Gastroesophageal sphincter (tissue), 4 donors: Measurements from ENCODE around the gene ABHD14A. TPM values are rescaled to one million over a fixed set of nuclear protein-coding genes. Genes with fewer than 3 reads are reported as not detected.

ENCODE experiments used
- ATAC-seq: fragments of 150-250 bp; one replicate; pipeline ENCODE4 v1.9.1; 2016; ENCODE audit warnings: mild to moderate bottlenecking, moderate library complexity
- H3K27ac ChIP-seq, 4 donors: fragments of 200-600 bp; sonication (generic) in 3 of 4; 1 replicate in 3 of 4; 2 replicates in 1 of 4; pipeline ENCODE4 v1.5.1; 2016 to 2019
- H3K27me3 ChIP-seq: fragments of 200-600 bp; sonication (generic); one replicate; pipeline ENCODE4 v1.5.1; 2019
- H3K36me3 ChIP-seq, 2 donors: fragments of 200-600 bp; sonication (generic); one replicate each; pipeline ENCODE4 v1.5.1; 2019; ENCODE audit warnings: control low read depth in 1 of 2
- H3K4me1 ChIP-seq, 3 donors: fragments of 200-600 bp; sonication (generic); 1 replicate in 2 of 3; 2 replicates in 1 of 3; pipeline ENCODE4 v1.5.1; 2016 to 2019; ENCODE audit warnings: control low read depth in 2 of 3
- H3K4me3 ChIP-seq, 2 donors: fragments of 200-600 bp; sonication (generic); one replicate each; pipeline ENCODE4 v1.5.1; 2019; ENCODE audit warnings: mild to moderate bottlenecking in 1 of 2, moderate library complexity in 1 of 2
- H3K9me3 ChIP-seq, 3 donors: fragments of 200-600 bp; sonication (generic); one replicate each; pipeline ENCODE4 v1.5.1; 2017 to 2019; ENCODE audit warnings: control low read depth in 2 of 3
- CTCF ChIP-seq, 4 experiments: fragments of 200-600 bp in 2 of 4; fragments of 450-650 bp in 2 of 4; sonication (generic) in 1 of 4; IDR thresholded peaks; one replicate each; pipeline ENCODE4 v1.5.1; 2017 to 2019; ENCODE audit warnings: antibody characterized with exemption in 4 of 4, mild to moderate bottlenecking in 2 of 4, moderate library complexity in 2 of 4
- EP300 ChIP-seq: sonication (generic); formaldehyde crosslinking; IDR thresholded peaks from one replicate; pipeline ENCODE4 v1.6.1; 2017; ENCODE audit warnings: antibody characterized with exemption, mild to moderate bottlenecking
- POLR2A ChIP-seq, 2 donors: fragments of 450-650 bp; IDR thresholded peaks; one replicate each; pipeline ENCODE4 v1.6.1; 2017; ENCODE audit warnings: antibody characterized with exemption in 2 of 2, mild to moderate bottlenecking in 2 of 2, moderate library complexity in 1 of 2
- POLR2AphosphoS5 ChIP-seq: sonication (generic); formaldehyde crosslinking; IDR thresholded peaks from one replicate; pipeline ENCODE4 v1.6.1; 2017; ENCODE audit warnings: antibody characterized with exemption
- WGBS, 2 donors: methylation state at CpG; one replicate each; pipeline ENCODE4 v1.1.5; 2018; ENCODE audit warnings: low coverage in 1 of 2; 5-methylcytosine and 5-hydroxymethylcytosine counted together
- total RNA-seq, 4 donors: library from RNA; depleted of rRNA; stranded (reverse); fragments of >200 nt; gene quantifications; one replicate each; pipeline ENCODE4 v1.1.0, GENCODE V29; 2016

The ABHD14A gene
- total RNA-seq, 4 donors from 2014 or later, result 12.6 to 20.2 (median 13.8) TPM

GRCh38 chr3:51968883-51969678, 5.8 kb upstream of the ABHD14A start:
- no peaks in the 10 kb centered on the region for H3K9me3 ChIP-seq
- ATAC-seq, result no peak
- peak overlapping the region in 2 of 4 donors; percentile 96 to 98 for H3K27ac ChIP-seq
- no peaks in the 10 kb centered on the region for H3K27me3 ChIP-seq
- TF ChIP-seq POLR2A (IDR thresholded peaks at IDR 0.05), result no peak
- no peak for TF ChIP-seq CTCF (IDR thresholded peaks at IDR 0.05)
- no peak for TF ChIP-seq EP300
- TF ChIP-seq POLR2AphosphoS5, result no peak
- H3K4me3 ChIP-seq, result no peak overlapping the region
- H3K36me3 ChIP-seq, result peaks cover 0 to 11% of the 10 kb centered on the region in 2 donors
- peaks cover 0 to 68% (median 35%) of the 10 kb centered on the region in 3 donors for H3K4me1 ChIP-seq
- WGBS, 2 donors, result 50 to 90% methylated on average over 1 to 3 of the region's 6 CpGs

- no peak for ATAC-seq
- peaks cover 0 to 68% (median 38%) of the 10 kb centered on the region in 3 donors for H3K4me1 ChIP-seq
- no peaks in the 10 kb centered on the region for H3K9me3 ChIP-seq
- H3K27me3 ChIP-seq, result no peaks in the 10 kb centered on the region
- H3K27ac ChIP-seq, result peak overlapping the region in 1 of 4 donors; percentile 9
- TF ChIP-seq EP300 (no peak), POLR2AphosphoS5 (no peak), POLR2A (IDR thresholded peaks at IDR 0.05) (no peak), CTCF (IDR thresholded peaks at IDR 0.05) (no peak)
- peaks cover 0 to 11% of the 10 kb centered on the region in 2 donors for H3K36me3 ChIP-seq
- H3K4me3 ChIP-seq, result no peak overlapping the region
- WGBS, 2 donors, result no CpG with 5 or more reads among the region's 4 CpGs
Measured at GRCh38 chr3:51969841-51970240, 5.0 kb upstream of the ABHD14A start.

- no peaks in the 10 kb centered on the region for H3K27me3 ChIP-seq
- 72 to 100% methylated on average over 1 to 2 of the region's 6 CpGs for WGBS, 2 donors
- H3K36me3 ChIP-seq, result peaks cover 0 to 11% of the 10 kb centered on the region in 2 donors
- H3K4me3 ChIP-seq, result no peak overlapping the region
- TF ChIP-seq POLR2A (IDR thresholded peaks at IDR 0.05), result no peak
- TF ChIP-seq CTCF (IDR thresholded peaks at IDR 0.05), result no peak
- no peak for TF ChIP-seq POLR2AphosphoS5
- no peak for TF ChIP-seq EP300
- no peak overlapping the region for H3K27ac ChIP-seq
- H3K9me3 ChIP-seq, result no peaks in the 10 kb centered on the region
- no peak for ATAC-seq
- peaks cover 0 to 66% (median 35%) of the 10 kb centered on the region in 3 donors for H3K4me1 ChIP-seq
Measured at GRCh38 chr3:51970606-51971300, 4.1 kb upstream of the ABHD14A start.

GRCh38 chr3:51971350-51971749, 3.5 kb upstream of the ABHD14A start:
- Histone ChIP-seq H3K27ac (no peak overlapping the region), H3K4me1 (peaks cover 0 to 66% (median 30%) of the 10 kb centered on the region in 3 donors), H3K4me3 (no peak overlapping the region), H3K36me3 (peaks cover 0 to 11% of the 10 kb centered on the region in 2 donors), H3K9me3 (no peaks in the 10 kb centered on the region), H3K27me3 (no peaks in the 10 kb centered on the region)
- no peak for TF ChIP-seq CTCF (IDR thresholded peaks at IDR 0.05)
- TF ChIP-seq EP300, result no peak
- TF ChIP-seq POLR2A (IDR thresholded peaks at IDR 0.05), result no peak
- TF ChIP-seq POLR2AphosphoS5, result no peak
- ATAC-seq, result no peak
- WGBS, 2 donors, result no CpG with 5 or more reads among the region's 11 CpGs
